HepG2 (cell line): Measurements from ENCODE around the gene APC2. TPM values are rescaled to one million over a fixed set of nuclear protein-coding genes. Genes with fewer than 3 reads are reported as not detected.

Experiments used
- DMAP1 ChIP-seq: IDR thresholded peaks from 2 replicates; pipeline ENCODE4 v1.6.1; 2016
- DR1 ChIP-seq: sonication (generic); formaldehyde crosslinking; IDR thresholded peaks from 2 replicates; pipeline ENCODE4 v1.8.0; 2021; ENCODE audit warnings: mild to moderate bottlenecking, missing genetic modification reagents, inconsistent platforms
- E2F5 ChIP-seq: sonication (generic); formaldehyde crosslinking; conservative IDR thresholded peaks from 2 replicates; pipeline ENCODE4 v1.4.0; 2020; ENCODE audit warnings: missing genetic modification reagents
- HNRNPH1 ChIP-seq: fragments of 200-400 bp; formaldehyde crosslinking; optimal IDR thresholded peaks from 2 replicates; pipeline ENCODE3; 2017; ENCODE audit warnings: mild to moderate bottlenecking, low read depth, low read length
- HNRNPLL ChIP-seq: fragments of 200-400 bp; formaldehyde crosslinking; IDR thresholded peaks from 2 replicates; pipeline ENCODE4 v1.6.1; 2017; ENCODE audit warnings: mild to moderate bottlenecking, low read depth, low read length; ENCODE audit not compliant: poor library complexity, severe bottlenecking
- MEIS2 ChIP-seq: sonication (generic); formaldehyde crosslinking; IDR thresholded peaks from 2 replicates; pipeline ENCODE4 v1.9.0; 2021; ENCODE audit warnings: mild to moderate bottlenecking, missing genetic modification reagents
- NCOR1 ChIP-seq: fragments of 200-600 bp; sonication (generic); IDR thresholded peaks from 2 replicates; pipeline ENCODE4 v1.7.0; 2017; ENCODE audit warnings: antibody characterized with exemption, low read length, borderline replicate concordance
- NFE2 ChIP-seq: sonication (generic); formaldehyde crosslinking; IDR thresholded peaks from 2 replicates; pipeline ENCODE4 v1.4.0; 2020; ENCODE audit warnings: missing genetic modification reagents
- NFKBIZ ChIP-seq: IDR thresholded peaks from 2 replicates; pipeline ENCODE4 v1.6.1; 2018; ENCODE audit warnings: missing genetic modification reagents, missing compliant biosample characterization
- ONECUT2 ChIP-seq: sonication (generic); formaldehyde crosslinking; IDR thresholded peaks from 2 replicates; pipeline ENCODE4 v1.4.0; 2020; ENCODE audit warnings: missing genetic modification reagents
- PHF8 ChIP-seq: sonication (generic); formaldehyde crosslinking; IDR thresholded peaks from 2 replicates; pipeline ENCODE4 v1.5.0; 2020; ENCODE audit warnings: missing genetic modification reagents
- POGZ ChIP-seq: sonication (generic); formaldehyde crosslinking; IDR thresholded peaks from 2 replicates; pipeline ENCODE4 v1.4.0; 2020; ENCODE audit warnings: mild to moderate bottlenecking, missing genetic modification reagents
- SAFB2 ChIP-seq: sonication (generic); formaldehyde crosslinking; IDR thresholded peaks from 2 replicates; pipeline ENCODE4 v1.5.1; 2020; ENCODE audit warnings: missing genetic modification reagents, low read depth, mild to moderate bottlenecking, borderline replicate concordance
- SAP130 ChIP-seq: IDR thresholded peaks from 2 replicates; pipeline ENCODE4 v1.6.1; 2016; ENCODE audit warnings: low read depth
- STAT6 ChIP-seq: sonication (generic); formaldehyde crosslinking; IDR thresholded peaks from 2 replicates; pipeline ENCODE4 v1.4.0; 2020; ENCODE audit warnings: missing genetic modification reagents, mild to moderate bottlenecking, borderline replicate concordance
- ZNF276 ChIP-seq: sonication (generic); formaldehyde crosslinking; IDR thresholded peaks from 2 replicates; pipeline ENCODE4 v1.4.0; 2020; ENCODE audit warnings: mild to moderate bottlenecking, low read depth, missing genetic modification reagents
- ZNF431 ChIP-seq: sonication (generic); formaldehyde crosslinking; IDR thresholded peaks from 2 replicates; pipeline ENCODE4 v1.9.0; 2022; ENCODE audit warnings: missing genetic modification reagents, low read depth, mild to moderate bottlenecking, borderline replicate concordance
- ZNF709 ChIP-seq: sonication (generic); formaldehyde crosslinking; IDR thresholded peaks from 2 replicates; pipeline ENCODE4 v1.5.0; 2020; ENCODE audit warnings: mild to moderate bottlenecking, missing genetic modification reagents
- ZNF891 ChIP-seq: sonication (generic); formaldehyde crosslinking; IDR thresholded peaks from 2 replicates; pipeline ENCODE4 v1.5.0; 2020; ENCODE audit warnings: mild to moderate bottlenecking, missing genetic modification reagents
- polyA plus RNA-seq, 8 experiments: library from polyadenylated mRNA; depleted of rRNA in 3 of 8; stranded (reverse) in 7 of 8; unstranded in 1 of 8; fragments of >200 nt; fragmentation: Illumina TruSeq in 4 of 8; extraction: Trizol in 4 of 8; gene quantifications; 2 replicates each; pipeline versions ENCODE4 v1.2.1 to v1.2.3, GENCODE V29; 2011 to 2016; ENCODE audit warnings: low read depth in 4 of 8, missing spikeins in 1 of 8, mixed read lengths in 1 of 8; ENCODE audit not compliant: insufficient read depth in 1 of 8
- total RNA-seq, 5 experiments: library from RNA; depleted of rRNA; stranded (reverse); fragments of >200 nt; fragmentation: Illumina TruSeq; extraction: Trizol; gene quantifications; 2 replicates each; pipeline ENCODE4 v1.2.3, GENCODE V29; 2016; ENCODE audit warnings: low read depth in 1 of 5
- TF ChIP-seq, protein P1 (sequence below): sonication (generic); formaldehyde crosslinking; IDR thresholded peaks from 2 replicates; pipeline ENCODE4 v1.4.0; 2020; ENCODE audit warnings: missing genetic modification reagents

The APC2 gene
- total and polyA plus RNA-seq, 2 of the 13 experiments (the other 11 are each of a cell fraction or from before 2014, with no cell fraction given), result 0.08 to 0.22 TPM

- TF ChIP-seq SAFB2 (no peak; the same call in none of the 2 replicates), PHF8 (CRISPR knock-in tag) (no peak), NCOR1 (no peak), MEIS2 (CRISPR knock-in tag) (no peak), HNRNPH1 (no peak), SAP130 (peak; percentile 84), STAT6 (CRISPR knock-in tag) (no peak), ZNF709 (no peak), NFKBIZ (no peak), E2F5 (CRISPR knock-in tag) (no peak), ZNF891 (CRISPR knock-in tag) (peak; percentile 72; the same call in 1 of the 2 replicates), NFE2 (no peak), ONECUT2 (no peak), ZNF276 (CRISPR knock-in tag) (0 out of 2 replicates have a peak, but pooled peaks have one; percentile 52), DR1 (no peak), POGZ (CRISPR knock-in tag) (0 out of 2 replicates have a peak, but pooled peaks have one; percentile 37), ZNF431 (CRISPR knock-in tag) (0 out of 2 replicates have a peak, but pooled peaks have one; percentile 74), HNRNPLL (peak; percentile 27), DMAP1 (CRISPR knock-in tag) (peak; percentile 59; the same call in 1 of the 2 replicates)
- TF ChIP-seq, protein P1, sequence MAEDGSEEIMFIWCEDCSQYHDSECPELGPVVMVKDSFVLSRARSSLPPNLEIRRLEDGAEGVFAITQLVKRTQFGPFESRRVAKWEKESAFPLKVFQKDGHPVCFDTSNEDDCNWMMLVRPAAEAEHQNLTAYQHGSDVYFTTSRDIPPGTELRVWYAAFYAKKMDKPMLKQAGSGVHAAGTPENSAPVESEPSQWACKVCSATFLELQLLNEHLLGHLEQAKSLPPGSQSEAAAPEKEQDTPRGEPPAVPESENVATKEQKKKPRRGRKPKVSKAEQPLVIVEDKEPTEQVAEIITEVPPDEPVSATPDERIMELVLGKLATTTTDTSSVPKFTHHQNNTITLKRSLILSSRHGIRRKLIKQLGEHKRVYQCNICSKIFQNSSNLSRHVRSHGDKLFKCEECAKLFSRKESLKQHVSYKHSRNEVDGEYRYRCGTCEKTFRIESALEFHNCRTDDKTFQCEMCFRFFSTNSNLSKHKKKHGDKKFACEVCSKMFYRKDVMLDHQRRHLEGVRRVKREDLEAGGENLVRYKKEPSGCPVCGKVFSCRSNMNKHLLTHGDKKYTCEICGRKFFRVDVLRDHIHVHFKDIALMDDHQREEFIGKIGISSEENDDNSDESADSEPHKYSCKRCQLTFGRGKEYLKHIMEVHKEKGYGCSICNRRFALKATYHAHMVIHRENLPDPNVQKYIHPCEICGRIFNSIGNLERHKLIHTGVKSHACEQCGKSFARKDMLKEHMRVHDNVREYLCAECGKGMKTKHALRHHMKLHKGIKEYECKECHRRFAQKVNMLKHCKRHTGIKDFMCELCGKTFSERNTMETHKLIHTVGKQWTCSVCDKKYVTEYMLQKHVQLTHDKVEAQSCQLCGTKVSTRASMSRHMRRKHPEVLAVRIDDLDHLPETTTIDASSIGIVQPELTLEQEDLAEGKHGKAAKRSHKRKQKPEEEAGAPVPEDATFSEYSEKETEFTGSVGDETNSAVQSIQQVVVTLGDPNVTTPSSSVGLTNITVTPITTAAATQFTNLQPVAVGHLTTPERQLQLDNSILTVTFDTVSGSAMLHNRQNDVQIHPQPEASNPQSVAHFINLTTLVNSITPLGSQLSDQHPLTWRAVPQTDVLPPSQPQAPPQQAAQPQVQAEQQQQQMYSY, result no peak
Measured at GRCh38 chr19:1424192-1424955, 25.5 kb upstream of the APC2 start (continued).
